AG04450 (cell line): Measurements from ENCODE around the gene USF3. TPM values are rescaled to one million over a fixed set of nuclear protein-coding genes. Genes with fewer than 3 reads are reported as not detected.

ENCODE experiments used
- CTCF ChIA-PET: fragments of 300-600, 350-600 bp; formaldehyde crosslinking; extraction: SDS; loops from one replicate; lab custom pipeline; 2022; ENCODE audit warnings: antibody characterized with exemption, inconsistent platforms; lab: Charles Lee
- POLR2A ChIA-PET: fragments of 350-600 bp; formaldehyde crosslinking; extraction: SDS; loops from one replicate; lab custom pipeline; 2021; ENCODE audit warnings: antibody characterized with exemption, inconsistent platforms; lab: Yijun Ruan, JAX
- DNase-seq: peaks from one replicate; pipeline ENCODE4 v3.0.0-alpha.2; 2011; ENCODE audit warnings: low read depth, low spot score
- H3K27ac ChIP-seq: one replicate; pipeline ENCODE4 v1.5.1; 2012; ENCODE audit warnings: low read depth, low read length, control low read depth
- H3K27me3 ChIP-seq: one replicate; pipeline ENCODE4 v1.6.0; 2012; ENCODE audit warnings: low read length; ENCODE audit not compliant: control insufficient read depth, insufficient read depth
- H3K4me3 ChIP-seq: 2 replicates; pipeline ENCODE4 v1.5.1; 2011; ENCODE audit warnings: mild to moderate bottlenecking, low read depth, low read length, control low read depth
- H3K9me3 ChIP-seq: 2 replicates; pipeline ENCODE4 v1.5.1; 2012; ENCODE audit warnings: low read length; ENCODE audit not compliant: control insufficient read depth, insufficient read depth
- polyA plus RNA-seq: library from polyadenylated mRNA; depleted of rRNA; stranded (reverse); fragments of >200 nt; gene quantifications from 2 replicates; pipeline ENCODE4 v1.2.3, GENCODE V29; 2011
- TF ChIP-seq, protein P1 (sequence below): IDR thresholded peaks from 2 replicates; pipeline ENCODE4 v1.5.1; 2011; ENCODE audit warnings: low read depth, low read length, control low read depth, inconsistent platforms

The USF3 gene
- polyA plus RNA-seq, 1 experiment, result 15.4 TPM

DNA sequence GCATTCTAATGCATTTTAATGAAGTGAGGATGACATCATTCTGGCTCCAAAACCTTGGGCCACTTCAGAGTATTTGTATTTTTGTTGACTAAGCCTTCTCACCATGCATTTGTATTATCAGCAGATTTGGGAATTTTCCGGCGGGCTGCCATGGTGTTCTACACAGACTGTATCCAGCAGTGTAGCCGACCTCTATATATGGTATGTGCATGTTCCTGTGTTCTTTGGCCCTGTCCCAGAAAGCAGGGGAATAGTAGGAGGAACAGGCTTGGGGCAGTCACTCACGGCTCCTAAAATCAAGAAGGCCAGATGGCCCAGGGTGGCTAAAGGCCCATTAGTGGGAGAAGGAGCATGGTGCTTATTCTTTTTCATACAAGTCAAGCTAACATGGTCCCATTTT is 80.5 kb downstream of the USF3 start:
- Histone ChIP-seq H3K4me3 (no peak overlapping the region), H3K9me3 (no peaks in the 10 kb centered on the region), H3K27me3 (peaks cover 19% of the 10 kb centered on the region), H3K27ac (no peak overlapping the region)
- TF ChIP-seq, protein P1, sequence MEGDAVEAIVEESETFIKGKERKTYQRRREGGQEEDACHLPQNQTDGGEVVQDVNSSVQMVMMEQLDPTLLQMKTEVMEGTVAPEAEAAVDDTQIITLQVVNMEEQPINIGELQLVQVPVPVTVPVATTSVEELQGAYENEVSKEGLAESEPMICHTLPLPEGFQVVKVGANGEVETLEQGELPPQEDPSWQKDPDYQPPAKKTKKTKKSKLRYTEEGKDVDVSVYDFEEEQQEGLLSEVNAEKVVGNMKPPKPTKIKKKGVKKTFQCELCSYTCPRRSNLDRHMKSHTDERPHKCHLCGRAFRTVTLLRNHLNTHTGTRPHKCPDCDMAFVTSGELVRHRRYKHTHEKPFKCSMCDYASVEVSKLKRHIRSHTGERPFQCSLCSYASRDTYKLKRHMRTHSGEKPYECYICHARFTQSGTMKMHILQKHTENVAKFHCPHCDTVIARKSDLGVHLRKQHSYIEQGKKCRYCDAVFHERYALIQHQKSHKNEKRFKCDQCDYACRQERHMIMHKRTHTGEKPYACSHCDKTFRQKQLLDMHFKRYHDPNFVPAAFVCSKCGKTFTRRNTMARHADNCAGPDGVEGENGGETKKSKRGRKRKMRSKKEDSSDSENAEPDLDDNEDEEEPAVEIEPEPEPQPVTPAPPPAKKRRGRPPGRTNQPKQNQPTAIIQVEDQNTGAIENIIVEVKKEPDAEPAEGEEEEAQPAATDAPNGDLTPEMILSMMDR, result no peak
- POLR2A ChIA-PET, result no interaction called here
- CTCF ChIA-PET, result interaction anchor here (1.0 to 1.2 kb wide), 2 partner anchors 11 to 229 kb away, joined by 3 to 4 read pairs; no protein-coding TSS in a partner anchor
- DNase-seq, result no peak

DNA sequence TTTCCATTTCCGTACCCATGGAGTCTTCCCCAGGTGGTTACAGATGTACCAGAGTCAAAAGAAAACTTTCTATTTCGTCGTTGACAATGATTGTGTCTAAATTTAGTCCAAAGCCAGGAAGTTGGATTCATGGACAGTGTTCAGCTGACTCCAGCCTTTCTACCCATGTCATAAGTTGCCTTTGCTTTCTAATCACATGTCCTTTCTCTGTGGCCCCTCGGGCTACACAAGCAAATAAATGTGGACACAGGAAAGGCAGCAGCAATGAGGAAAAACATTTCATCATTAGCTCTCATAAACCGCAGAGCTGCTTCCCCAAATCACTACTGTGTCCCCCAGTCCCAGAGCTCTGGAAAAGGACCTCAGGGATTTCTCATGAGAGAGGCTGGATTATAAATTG is 82.0 kb downstream of the USF3 start:
- TF ChIP-seq, protein P1, result no peak
- Histone ChIP-seq H3K27ac (no peak overlapping the region), H3K9me3 (no peaks in the 10 kb centered on the region), H3K27me3 (peaks cover 16% of the 10 kb centered on the region), H3K4me3 (no peak overlapping the region)
- ChIA-PET POLR2A (no interaction called here), CTCF (no interaction called here)
- DNase-seq, result no peak

DNA sequence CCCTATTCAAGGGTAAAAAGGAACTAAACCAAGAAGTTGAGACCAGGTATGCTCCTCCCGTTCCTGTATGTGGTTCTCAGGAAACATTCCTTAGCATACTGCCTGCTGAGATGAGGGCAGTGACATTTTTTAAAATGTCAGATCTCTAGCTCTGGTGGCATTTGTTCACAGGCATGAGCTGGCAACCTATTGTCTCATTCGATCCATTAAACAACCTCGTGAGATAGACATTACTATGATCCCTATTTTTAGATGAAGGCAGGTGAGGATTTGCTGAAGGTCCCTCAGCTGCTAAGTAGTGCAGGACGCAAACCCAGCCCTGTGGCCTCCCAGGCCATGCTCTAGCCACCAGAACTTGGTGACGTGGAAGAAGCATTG is 89.2 kb downstream of the USF3 start:
- no peak overlapping the region for H3K27ac ChIP-seq
- no peak for DNase-seq
- ChIA-PET POLR2A (no interaction called here), CTCF (interaction anchor here (0.6 kb wide), 1 partner anchor 441 kb away, joined by 4 read pairs; no protein-coding TSS in a partner anchor)
- TF ChIP-seq, protein P1, result no peak
- no peaks in the 10 kb centered on the region for H3K9me3 ChIP-seq
- H3K4me3 ChIP-seq, result no peak overlapping the region
- peaks cover 18% of the 10 kb centered on the region for H3K27me3 ChIP-seq

DNA sequence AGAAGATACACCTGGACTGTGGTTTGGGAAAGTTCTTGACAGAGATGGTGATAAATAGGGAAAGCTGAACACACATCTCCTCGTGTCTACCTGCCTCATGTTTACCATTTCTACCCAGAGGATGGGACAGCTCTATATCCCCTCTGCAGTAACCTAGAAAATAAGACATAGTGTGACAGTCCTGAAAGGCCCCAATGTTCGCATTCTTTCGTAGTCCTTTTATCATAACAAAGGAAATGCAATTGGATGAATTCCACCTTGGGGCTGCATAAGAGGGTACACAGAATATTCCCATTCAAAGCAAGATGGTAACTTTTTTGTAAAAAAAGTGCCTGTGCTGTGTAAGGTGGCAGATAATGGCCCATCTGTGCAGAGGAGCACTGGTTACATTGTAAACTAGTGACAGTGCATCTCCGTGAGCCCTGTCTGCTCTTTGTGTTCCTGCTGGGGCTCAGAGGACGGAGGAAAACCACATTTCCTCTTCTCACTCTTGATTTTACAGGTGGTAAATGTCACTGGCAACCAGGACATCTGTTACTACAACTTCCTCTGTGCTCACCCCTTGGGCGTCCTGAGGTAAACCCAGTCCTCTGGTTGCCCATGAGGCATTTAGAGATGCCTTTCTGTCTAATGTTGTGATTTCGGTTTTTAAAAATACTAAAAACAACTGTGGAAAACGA is 89.8 kb downstream of the USF3 start:
- ChIA-PET POLR2A (no interaction called here), CTCF (interaction anchor here (0.8 to 0.9 kb wide), 2 partner anchors 23 to 572 kb away, joined by 3 read pairs; no protein-coding TSS in a partner anchor)
- TF ChIP-seq, protein P1, result no peak
- Histone ChIP-seq H3K27me3 (peaks cover 18% of the 10 kb centered on the region), H3K4me3 (no peak overlapping the region), H3K9me3 (no peaks in the 10 kb centered on the region), H3K27ac (no peak overlapping the region)
- DNase-seq, result no peak

DNA sequence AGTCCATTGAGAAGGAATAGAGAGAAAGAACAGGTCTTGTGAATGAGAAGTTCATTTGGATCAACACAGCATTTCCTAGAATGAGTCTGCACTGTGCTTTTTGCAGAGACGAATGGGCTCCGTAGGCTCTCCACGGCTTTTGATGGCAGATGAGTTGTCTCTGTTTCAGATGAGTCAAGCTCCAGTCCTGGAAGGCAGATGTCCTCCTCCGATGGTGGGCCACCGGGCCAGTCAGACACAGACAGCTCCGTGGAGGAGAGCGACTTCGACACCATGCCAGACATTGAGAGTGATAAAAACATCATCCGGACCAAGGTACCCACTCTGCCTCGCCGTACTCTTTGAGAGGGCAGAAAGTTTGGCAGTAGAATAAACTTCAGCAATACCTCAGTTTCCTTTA is 93.6 kb downstream of the USF3 start:
- CTCF ChIA-PET, result no interaction called here
- Histone ChIP-seq H3K27me3 (peaks cover 14% of the 10 kb centered on the region), H3K27ac (no peak overlapping the region), H3K4me3 (no peak overlapping the region), H3K9me3 (no peaks in the 10 kb centered on the region)
- TF ChIP-seq, protein P1, result no peak
- no peak for DNase-seq
- POLR2A ChIA-PET, result no interaction called here
